ENCODE measurements around the gene URB1.
"Not testable (repeated sequence)": the region's sequence is repeated elsewhere in the genome, so short reads cannot be mapped to it uniquely, and the experiment has no call there.

URB1 gene

DNA sequence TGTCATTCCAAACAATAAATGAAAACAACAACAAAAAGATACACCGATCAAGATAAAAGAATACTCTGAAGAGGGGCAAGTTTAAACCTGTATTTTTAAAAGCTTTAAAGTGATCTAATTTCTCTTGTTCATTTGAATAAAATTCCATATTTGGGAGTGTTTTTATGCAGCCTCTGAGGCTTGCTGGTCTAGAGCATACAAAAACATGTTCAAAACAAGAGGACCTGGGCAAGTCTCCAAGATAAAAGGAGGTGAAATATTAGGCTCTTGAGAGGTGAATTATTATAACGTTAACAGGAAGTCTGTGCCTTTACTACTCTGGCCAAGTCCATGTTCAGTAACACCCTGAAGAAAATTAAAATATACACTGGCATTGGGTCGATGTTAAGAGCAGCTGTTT lies 20.1 kb downstream of the URB1 start:
- no peak for DNase-seq

DNA sequence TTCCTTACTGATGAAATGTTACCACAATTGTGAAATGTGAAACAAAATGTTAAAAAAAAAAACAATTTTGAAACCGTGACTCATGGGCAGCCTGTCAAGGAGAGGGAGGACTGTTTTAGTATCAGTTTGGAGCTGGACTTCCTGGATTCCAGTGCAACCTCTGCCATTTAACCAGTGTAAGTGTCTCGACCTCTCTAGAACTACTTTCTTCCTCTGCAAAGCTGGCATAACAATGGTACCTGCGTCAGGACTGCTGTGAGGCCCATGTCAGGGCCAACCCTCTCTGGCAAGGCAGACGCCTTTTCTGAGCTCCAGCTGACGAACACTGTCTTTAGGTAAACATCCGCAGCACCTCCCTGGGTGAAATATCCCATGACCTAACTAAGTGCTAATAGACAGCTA lies 20.9 kb downstream of the URB1 start:
- DNase-seq = no peak

DNA sequence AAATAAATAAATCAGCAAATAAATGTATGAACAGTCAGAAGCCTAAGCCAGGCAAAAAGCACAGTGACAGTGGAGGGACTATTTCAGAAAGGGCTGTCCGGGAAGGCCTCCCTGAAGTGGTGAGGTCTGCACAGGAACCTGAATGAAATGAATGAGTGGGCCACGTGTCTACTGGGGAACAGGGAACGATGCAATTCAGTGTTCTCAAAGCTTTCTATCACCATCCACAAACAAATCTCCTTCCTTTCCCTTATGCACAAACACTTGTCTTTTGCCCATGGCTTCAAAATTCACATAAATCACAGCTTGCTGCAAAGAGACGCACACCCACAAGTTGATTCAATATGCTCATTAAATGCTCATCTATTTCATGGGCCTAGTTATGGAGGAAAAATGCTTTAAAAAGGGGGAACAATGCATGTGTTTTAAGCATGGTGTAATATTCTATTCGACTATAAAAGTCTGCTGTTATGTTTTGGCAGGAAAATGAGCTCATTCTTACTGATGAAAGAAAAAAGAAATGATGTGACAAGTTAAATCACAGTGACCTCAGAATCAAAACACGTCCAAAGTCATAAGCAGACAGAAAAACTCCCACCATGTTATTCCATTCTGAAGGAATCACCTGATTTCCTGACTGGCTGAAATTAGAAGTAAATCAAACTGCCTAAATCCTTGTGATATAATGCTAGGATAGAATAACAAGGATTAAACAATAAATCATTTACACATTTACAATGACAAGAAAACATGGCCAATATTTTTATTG lies 21.6 kb downstream of the URB1 start:
- DNase-seq = no peak

DNA sequence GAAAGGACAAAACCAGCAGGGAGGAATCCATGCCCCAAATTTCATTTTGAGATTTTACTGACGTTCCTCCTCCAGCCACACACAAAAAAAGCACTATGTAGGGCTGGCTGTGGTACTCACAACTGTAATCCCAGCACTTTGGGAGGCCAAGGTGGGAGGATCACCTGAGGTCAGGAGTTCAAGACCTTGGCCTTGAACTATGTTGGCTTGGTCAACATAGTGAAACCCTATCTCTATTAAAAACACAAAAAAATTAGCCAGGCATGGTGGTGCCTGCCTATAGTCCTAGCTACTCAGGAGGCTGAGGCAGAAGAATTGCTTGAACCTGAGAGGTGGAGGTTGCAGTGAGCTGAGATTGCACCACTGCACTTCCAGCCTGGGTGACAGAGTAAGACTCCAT lies 23.9 kb downstream of the URB1 start:
- DNase-seq = not testable (repeated sequence)

DNA sequence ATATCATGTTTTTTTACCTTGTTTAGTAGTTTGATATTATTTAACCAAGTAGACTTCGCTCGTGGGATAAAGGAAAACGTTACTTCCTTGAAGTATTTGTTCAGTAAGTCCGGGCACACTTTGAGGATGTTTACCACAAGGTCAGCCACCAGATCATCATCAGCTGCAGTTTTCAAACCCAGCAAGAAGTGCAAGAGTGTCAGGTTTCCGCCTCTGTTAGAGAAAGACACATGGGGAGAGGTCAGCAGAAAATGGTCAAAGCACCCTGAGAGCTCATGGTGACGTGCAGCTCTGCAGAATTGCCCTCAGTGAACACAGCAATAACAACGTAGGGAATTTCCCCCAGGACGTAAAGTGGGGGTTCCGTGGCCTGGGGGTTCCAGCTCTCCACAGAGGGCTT lies 24.4 kb downstream of the URB1 start:
- DNase-seq = no peak

DNA sequence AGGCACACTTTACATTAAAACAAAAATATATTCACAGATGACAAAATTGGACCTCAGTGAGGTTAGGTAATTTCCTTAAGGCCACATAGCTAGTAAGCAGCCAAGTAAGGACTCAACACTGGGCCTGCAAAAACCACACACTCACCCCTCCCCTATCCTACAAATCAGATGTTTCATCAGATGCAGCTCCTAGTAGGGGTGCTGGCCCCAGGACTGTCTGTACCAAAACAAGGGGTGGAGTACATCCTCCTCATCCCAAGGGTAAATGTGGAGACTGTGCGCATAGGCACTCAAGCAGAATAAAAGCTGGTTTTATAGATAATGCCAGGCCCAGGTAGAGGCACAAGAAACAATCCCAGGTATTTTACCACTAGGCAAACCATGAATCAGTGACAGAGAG lies 25.7 kb downstream of the URB1 start:
- no peak for DNase-seq

DNA sequence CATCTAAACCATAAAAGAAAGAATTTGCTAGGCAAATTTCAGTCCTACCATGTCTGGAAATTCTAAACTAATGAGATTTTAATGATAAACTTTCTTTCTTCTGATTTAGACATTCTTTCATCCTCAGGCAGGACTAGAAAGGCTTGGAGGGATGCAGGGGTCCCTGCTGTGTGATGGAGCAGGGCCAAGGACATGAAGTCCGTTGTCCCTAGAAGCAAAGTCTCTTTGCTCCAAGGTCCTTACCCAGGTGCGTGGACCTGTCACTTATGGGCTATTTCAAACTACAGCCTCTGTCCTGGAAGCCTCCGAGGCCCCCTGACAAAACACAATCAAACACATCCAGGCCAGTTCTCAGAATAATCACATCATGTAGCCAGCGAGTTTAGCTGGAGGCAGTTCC lies 26.6 kb downstream of the URB1 start:
- no peak for DNase-seq

DNA sequence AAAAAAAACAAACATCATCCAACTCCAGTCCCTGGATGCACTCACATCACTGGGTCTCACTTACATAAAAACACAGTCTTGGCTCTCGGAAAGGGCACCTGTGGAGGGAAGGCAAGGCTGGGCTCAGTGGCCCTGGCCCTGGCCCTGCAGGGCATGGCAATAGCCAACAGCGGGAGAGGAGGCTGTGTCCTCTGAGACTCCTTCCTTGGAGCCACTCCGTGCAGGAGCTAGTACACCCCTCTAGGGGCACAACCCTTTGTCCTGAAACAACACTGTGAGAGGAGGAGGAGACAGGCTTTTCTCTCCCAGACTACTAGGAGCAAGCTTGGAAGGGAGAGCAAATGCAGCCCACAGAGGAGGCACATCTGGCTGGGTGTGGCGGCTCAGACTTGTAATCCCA lies 28.0 kb downstream of the URB1 start:
- no peak for DNase-seq

DNA sequence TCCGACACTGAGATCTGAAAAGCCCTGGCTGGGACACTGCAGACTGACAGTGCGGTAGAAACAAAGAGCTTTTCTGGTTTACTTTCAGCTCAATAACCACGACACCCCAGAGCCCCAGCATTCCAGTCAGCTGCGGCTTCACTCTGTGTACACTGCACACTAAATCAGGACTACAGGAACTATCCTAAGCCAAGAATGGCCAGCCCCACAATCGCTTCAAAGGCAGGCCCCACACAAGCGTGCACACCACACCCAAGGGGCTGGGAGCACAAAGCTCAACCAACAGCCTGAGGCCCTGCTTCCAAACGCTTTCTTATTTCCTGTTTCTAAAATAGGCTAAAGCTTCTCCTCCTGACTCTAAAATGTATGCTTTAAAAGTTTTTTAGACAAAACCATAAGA lies 28.4 kb downstream of the URB1 start:
- DNase-seq = no peak

DNA sequence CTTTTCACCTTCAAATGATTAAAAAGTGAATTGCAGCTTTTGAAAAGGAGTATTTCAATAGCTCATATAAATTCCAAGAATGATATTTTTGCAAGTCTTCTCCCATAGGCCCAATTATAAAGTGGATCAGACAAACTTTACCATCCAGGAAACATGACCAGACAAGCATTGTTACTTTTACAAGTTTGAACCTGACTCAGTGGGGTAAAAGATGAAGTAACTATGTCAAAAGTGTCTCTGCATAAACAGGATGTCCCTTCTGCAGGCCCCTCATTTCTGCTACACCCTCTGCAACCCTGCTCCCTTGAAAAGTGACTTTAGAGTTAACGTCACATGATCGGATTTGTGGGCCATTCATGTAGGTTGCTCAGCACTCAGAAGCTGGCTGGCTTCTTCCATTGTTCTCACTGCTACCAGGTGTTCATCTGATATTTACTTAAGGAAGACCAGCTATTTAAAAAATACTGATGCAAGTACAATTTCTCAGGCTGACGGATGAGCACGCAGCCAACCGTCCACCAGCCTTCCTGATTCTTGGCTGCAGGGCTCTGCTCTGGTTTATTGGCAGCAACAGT lies 32.3 kb downstream of the URB1 start:
- no peak for DNase-seq

DNA sequence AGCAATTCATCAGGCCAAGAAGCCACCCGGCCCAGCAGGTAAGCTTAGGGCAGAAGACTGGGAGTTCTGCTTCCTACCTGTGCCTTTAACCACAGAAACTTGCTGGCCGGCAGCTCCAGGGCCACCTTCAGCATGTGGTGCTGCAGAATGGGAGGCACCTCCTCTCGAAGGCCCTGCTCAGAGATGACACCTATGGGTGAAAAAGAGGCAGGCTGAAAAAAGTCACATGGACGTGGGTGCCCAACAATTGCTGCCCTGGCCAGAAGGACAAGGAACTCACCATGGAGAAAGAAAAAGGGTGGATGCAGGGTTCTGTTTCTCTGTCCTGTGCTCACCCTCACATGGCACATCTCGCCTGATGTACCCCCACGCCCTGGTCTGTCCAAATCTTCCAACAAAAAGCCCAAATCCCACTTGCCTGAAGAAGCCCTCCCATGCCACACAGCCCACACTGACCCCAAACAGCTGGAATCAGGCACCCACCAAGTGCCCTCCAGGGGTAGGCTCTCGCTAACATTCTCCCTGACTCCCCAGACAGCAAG lies 33.0 kb downstream of the URB1 start:
- no peak for DNase-seq

DNA sequence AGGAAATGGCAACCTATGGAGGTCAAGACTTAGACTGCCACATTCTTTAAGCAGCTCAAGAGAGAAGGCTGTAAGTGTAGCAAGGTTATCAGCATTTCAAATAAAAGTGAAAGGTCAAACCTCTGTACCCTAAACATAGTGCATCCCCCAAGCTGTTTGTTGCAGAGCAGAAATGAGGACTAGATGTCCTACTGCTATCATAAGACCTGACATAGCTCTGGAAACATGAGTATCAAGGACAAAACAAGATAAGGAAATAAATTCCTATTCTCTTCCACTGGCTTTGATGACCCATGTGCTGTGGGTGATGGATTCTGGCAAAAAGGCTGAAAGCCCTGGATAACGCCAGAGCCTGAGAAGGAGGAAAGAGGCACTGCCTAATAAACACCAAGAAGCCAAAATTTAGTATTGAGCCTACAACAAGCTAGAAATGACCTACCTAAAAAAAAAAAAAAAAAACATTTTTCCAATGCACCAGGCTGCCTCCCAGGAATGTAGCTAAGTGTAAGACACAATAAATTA lies 35.9 kb downstream of the URB1 start:
- DNase-seq = no peak

DNA sequence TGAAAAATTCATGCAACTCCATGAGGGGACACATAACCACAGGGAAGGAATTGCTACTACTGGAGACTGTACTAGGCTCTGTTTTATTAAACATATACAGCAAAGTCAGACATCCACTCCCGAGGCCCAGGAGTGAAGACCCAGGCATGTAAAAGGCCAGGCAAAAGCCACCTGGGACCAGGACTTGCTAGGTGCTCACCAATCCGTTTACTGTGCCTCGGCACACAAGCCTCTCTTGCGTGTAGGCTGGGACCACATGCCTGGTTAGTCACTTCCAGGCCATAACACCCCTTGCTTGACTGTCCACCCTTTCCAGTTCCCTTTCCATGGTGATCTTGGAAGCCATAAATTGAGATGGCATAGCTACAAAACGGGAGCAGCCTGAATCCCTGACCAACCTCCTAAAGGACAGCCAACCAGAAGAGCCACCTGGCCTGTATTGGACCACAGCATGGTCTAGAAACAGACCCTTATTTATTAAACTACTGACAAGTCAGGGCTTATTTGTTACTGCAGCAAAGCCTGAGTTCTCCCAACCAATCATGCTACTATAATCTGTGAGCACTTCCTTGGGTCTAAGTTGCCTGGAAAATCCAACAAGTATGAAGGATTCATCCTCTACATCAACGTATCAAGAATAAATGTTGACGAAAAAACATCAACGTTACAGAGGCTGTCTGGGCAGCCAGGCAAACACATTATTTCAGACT lies 39.7 kb downstream of the URB1 start:
- no peak for DNase-seq

DNA sequence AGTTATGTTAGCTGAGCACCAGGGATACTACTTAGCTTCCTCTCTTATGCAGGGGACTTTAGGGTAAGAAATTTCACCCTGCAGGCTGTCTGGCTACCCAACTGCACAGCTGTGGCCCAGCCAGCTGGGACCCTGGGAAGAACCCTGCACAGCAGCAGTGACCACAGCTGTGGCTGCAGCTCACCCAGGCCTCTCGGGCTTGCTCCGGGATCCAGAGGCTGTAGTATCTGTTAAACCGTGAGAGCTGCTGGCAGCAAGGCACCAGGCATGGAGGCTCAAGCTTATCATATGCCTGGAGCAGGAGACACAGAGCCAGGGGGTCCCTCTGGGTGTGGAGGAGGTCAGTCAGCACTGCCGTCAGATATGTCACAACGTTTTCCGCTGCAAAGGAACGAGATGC lies 40.3 kb downstream of the URB1 start:
- DNase-seq = no peak

DNA sequence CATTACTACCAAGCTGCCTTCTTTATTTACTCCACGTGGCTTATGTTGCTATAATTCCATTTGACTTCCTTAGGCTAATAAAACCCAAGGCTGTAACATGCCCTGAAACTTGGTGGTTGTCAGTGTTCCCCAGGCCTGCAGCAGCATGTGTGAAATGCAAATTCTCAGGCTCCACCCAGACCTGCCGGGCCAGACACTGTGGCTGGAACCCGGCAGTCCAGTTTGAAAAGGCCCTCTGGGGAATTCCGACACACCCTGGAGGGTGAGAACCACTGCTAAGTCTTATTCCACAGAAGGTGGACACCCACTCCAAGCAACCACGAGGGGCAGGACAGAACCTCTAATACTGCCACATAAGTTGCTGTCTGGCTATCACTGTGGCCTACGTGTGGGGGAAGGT lies 41.4 kb downstream of the URB1 start:
- no peak for DNase-seq

DNA sequence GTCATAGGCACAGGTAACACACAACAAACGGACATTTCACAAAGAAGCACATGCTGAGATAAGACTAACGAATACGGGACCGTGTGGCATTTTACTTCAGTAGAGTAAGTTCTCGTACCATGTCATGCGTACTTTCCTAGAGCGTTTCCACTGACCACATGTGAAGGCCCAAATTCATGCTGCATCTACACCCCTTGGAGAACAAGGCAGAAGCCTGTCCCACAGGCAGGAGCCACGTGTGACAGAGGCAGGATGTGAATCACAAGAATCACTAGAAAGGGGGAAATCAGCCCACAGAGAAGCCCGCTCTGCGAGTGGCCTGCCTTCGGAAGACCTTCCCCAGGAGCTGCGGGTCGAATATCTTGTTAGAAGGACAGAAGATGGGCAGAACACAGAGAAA lies 41.8 kb downstream of the URB1 start:
- DNase-seq = no peak

DNA sequence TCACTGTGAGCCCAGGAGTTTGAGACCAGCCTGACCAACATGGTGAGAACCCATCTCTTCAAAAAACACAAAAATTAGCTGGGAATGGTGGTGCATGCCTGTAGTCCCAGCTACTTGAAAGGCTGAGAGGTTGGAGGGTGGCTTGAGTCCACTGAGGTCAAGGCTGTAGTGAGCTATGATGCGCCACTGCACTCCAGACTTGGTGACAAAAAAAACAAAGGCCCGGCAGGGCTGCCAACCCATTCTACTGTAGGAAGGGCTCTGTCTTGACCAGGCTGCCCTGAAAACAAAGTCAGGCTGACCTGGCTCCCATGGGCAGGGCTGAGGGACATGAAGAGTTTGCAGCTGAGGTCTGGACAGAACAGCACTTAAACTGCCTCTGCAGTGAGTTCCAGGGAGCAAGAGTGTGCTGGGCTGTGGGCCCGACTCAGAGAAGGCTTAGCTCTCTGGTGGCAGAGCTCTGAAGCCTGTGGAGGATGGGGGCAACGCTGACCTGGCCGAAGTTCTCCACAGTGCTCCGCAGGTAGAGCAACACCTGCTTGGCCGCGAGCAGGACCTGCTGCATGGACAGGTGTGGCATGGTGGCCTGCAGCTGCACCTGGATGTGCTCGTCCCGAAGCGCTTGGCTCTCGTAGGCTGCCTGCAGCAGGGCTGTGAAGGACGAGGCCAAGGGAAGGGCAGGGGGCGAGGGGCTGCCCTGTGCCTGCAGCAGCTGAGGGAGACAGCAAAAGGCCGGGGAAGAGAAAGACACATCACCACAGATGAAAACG lies 42.4 kb downstream of the URB1 start:
- no peak for DNase-seq

DNA sequence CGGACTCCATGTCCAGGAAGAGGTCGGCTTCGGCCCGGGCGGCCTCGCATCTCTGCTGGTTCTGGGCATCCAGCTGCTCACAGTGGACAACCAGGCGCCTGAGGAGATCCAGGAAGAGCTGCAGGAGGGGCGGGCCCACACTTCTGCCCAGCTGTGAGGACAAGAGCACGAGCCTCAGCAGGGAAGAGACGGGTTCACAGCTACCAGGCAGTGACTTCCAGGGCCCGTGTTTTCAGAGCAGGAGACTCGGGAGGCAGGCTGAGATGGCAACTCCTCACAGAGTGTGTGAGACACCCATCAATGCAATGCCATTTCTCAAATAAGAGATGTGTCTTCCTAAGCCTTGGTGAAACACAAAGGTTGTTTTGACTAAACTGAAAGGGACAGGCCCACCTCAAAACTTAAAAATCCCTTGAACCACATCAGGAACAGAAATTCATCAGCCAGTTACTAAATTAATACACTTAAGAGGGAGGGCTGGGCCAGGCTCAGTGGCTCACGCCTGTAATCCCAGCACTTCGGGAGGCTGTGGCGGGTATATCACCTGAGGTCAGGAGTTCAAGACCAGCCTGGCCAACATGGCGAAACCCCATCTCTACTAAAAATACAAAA lies 43.4 kb downstream of the URB1 start:
- no peak for DNase-seq

DNA sequence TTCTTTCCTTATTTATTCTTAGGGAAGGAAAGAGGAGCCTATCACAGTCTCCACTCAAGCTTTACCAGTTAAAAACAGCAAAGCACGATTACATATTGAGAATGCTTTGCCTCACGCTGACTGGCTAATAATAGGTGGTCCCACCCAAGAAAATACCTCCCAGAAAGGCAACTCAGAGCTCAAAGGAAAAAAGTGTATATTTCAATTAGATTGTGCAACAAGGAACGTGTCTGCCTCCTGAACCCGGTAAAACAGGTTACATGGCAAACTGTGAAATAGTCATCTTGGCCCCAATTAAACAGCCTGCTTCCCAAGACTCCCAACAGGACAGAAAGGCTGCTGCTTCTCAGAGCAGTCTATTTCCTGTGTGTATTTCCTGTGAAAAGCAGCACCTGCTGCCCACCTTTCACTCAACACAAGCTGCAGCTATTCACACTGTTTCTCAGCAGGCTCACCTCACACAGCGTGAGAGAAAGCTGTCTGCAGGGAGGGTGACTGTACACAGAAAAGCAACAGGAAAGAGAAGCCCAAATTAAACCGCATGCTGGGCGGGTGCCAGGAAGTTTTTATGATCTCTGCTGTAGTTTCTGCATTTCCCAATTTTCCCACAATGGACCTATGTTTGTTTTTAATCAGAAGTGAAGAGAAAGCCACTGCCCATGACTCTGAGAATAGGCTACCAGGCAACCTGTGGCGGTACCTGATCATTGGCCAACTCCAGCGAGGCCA lies 44.0 kb downstream of the URB1 start:
- DNase-seq = no peak

DNA sequence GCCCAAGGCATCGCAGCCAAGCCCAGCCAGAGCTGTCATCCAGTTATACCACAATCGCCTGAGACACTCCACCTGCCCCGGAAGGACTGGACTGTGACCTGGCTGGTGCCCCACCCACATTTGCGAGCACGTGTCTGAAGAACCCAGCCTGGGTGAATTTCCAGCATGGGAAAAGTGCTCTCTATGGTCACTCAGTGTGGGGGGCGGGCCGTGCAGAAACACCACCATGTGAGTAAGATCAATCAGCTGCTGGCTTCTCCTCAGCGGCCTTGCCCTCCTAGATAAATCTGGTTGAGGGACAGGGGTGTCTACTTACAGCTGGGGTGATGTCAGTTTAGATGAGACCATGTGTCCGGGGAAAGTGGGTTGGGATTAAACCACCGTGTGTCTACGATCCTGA lies 44.8 kb downstream of the URB1 start:
- DNase-seq = no peak

DNA sequence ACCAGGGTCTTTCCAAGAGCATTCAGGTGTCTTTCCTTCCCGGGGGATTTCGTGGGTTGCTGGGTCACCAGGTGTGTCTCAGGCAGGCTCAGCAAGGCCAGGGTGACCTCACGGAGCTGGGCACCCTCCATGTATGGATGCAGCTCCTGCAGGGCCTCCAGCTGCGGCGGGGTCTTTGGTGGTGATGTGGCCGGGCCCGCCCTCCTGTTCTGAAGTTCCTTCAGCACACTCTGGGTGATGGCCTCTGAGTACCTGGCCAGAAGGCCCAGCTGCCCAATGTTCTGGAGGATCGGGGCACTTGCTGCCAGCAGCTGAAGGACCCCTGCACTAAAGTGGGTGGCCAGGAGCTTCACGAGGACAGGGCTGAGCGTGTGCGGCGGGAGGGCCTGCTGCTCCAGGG lies 45.5 kb downstream of the URB1 start:
- DNase-seq = no peak

DNA sequence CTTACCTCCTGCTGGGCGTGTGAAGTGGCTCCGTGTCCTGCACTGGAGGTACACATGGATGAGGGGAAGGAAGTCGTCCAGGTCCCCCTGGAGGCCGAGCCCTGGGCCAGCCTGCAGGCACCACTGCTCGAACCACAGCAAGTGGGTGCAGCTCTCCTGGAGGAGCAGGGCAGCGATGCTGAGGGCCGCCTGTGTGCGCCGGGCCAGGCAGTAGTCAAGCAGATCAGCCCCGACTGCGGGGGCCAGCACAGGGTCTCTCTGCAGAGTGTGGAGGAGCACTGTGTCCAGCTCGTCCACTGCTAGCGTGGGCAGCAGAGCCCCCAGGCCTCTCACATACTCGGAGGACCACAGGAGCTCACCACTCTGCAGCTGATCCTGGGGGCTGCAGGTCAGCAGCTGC lies 45.9 kb downstream of the URB1 start:
- DNase-seq = no peak

Data from NCI-H1694 (cell line).